ENCODE results near the gene CEL. TPM values are rescaled to one million over a fixed set of nuclear protein-coding genes. Genes with fewer than 3 reads are reported as not detected.
A peak's percentile ranks its signal among the peaks of the same experiment; 100 is the strongest.

Gene CEL
- total RNA-seq, 1 donor from 2014 or later, result 0.75 TPM

DNA sequence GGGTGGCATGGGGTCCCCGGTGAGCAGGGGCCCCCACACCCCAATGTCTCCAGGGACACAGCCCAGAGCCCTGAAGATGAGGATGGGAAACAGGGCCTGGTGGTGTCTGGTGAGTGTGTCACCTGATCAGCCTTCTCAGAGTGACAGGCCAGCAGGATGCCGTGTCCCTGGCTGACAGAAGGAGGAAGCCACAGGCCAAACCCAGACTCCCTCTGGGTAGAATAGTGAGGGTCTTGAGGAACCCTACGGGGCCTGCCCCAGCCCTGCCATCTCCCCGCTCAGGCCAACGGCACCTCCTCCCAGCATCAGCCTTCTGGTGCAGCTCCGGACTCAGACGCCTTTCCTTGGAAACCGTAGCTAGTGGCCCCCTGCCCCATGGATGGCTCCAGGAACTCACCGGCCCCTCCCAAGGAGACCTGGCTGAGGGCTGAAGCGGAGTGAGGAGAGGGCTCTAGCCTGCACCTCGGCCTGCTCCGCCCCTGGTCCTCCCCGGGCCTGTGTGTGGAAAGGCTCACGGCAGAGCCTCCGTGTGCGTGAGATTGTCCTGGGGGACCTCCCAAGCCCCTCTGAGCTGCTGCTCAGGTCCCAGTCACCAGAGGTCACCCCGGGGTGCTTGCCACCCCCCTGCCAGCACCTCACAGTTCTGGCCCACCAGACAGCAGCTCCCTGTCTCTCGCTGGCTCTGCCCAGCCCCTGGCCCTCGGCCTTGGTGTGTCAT lies 53.3 kb downstream of the CEL start:
- ATAC-seq, result peak; percentile 7
- Histone ChIP-seq H3K9me3 (no peaks in the 10 kb centered on the region), H3K4me1 (peaks cover 79% of the 10 kb centered on the region), H3K27me3 (no peaks in the 10 kb centered on the region), H3K36me3 (peaks cover 17% of the 10 kb centered on the region), H3K4me3 (no peak overlapping the region), H3K27ac (peak overlapping the region; percentile 80)
- TF ChIP-seq, protein P1, sequence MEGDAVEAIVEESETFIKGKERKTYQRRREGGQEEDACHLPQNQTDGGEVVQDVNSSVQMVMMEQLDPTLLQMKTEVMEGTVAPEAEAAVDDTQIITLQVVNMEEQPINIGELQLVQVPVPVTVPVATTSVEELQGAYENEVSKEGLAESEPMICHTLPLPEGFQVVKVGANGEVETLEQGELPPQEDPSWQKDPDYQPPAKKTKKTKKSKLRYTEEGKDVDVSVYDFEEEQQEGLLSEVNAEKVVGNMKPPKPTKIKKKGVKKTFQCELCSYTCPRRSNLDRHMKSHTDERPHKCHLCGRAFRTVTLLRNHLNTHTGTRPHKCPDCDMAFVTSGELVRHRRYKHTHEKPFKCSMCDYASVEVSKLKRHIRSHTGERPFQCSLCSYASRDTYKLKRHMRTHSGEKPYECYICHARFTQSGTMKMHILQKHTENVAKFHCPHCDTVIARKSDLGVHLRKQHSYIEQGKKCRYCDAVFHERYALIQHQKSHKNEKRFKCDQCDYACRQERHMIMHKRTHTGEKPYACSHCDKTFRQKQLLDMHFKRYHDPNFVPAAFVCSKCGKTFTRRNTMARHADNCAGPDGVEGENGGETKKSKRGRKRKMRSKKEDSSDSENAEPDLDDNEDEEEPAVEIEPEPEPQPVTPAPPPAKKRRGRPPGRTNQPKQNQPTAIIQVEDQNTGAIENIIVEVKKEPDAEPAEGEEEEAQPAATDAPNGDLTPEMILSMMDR (IDR thresholded peaks at IDR 0.05), result no peak
- intact Hi-C loops (cut with DNase I), result no loop called here
- DNase-seq, result peak; percentile 63

DNA sequence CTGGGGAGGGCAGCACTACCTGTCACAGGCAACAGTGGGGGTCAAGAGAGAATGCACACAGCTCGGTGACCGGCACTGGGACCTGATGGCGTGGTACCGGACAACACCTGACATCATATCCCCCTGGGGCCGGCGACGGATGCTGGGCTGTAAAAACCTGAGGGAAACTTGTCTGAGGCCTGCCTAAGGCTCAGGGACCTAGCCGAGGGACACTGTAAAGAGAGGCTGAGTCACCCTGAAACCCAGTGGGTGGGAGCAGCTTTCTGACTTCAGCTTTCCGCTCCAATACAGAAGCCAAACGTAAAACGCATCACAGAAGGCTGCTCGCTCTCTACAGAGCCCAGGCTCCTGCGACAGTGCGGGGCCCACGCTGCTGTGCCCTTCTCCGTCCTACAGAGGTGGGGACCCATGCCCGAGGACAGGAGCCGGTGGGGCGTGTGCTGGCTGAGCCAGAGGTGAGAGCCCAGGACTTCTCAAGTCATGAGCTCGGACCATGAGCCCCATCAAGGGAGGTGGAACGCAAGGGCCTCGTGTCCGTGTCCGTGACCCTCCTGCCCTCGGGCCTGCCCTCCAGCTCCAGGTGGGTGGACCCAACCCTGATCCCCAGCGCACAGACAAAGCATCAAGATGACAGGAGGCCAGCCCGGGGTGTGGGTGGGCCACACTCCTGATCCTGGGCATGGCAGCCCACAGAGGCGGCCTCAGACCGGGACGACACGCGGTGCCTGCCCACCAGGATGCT lies 54.0 kb downstream of the CEL start:
- Histone ChIP-seq H3K4me1 (peaks cover 80% of the 10 kb centered on the region), H3K9me3 (no peaks in the 10 kb centered on the region), H3K27ac (peak overlapping the region; percentile 80), H3K4me3 (no peak overlapping the region), H3K36me3 (peaks cover 10% of the 10 kb centered on the region), H3K27me3 (no peaks in the 10 kb centered on the region)
- ATAC-seq (peak; percentile 1), DNase-seq (peak; percentile 63)
- TF ChIP-seq, protein P1 (IDR thresholded peaks at IDR 0.05), result no peak
- intact Hi-C loops (cut with DNase I), result no loop called here

DNA sequence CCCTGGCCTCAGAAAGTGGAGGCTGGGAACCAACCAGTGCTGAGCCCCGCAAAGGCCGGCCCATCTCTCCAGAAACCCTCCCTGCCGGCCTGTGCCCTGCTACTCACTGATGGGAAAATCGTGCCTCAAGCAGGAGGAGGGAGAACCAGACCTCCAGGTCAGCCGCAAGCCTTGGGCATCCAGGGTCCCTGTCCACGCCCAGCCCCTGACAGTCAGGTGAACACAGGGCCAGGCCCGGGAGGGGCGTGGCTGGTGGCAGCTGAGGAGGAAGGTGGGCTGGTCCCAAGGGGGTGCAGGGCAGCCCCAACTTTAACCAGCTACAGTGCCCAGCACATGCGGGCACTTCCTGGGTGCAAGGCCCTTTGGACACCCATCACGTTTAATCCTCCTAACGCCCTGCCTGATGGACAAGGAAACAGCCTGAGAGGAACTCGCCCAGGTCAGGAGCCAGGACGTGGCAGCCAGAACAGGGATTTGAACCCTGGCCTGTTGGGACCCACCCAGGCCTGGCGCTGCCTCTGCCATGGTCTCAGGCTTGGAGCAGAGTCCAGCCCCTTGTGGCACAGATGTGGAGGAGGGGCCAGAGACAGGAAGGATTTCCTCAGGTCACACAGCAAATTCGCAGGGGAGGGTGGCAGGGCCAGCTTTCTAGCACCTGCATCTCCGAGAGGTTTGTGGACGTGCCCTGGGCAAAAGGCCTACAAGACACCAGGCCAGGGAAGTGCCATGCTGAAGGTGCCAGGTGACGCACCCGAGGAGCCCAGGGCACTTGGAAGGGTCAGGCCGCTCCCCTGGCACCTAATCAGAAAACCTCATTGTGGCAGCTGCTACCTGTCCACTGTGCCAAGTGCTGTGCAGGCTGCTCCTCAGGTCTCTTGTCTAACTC lies 54.8 kb downstream of the CEL start:
- Histone ChIP-seq H3K4me3 (no peak overlapping the region), H3K27me3 (no peaks in the 10 kb centered on the region), H3K36me3 (peaks cover 1% of the 10 kb centered on the region), H3K27ac (no peak overlapping the region), H3K4me1 (peaks cover 81% of the 10 kb centered on the region), H3K9me3 (no peaks in the 10 kb centered on the region)
- TF ChIP-seq, protein P1 (IDR thresholded peaks at IDR 0.05), result no peak
- intact Hi-C loops (cut with DNase I), result no loop called here
- peak; percentile 64 for DNase-seq
- ATAC-seq, result no peak

DNA sequence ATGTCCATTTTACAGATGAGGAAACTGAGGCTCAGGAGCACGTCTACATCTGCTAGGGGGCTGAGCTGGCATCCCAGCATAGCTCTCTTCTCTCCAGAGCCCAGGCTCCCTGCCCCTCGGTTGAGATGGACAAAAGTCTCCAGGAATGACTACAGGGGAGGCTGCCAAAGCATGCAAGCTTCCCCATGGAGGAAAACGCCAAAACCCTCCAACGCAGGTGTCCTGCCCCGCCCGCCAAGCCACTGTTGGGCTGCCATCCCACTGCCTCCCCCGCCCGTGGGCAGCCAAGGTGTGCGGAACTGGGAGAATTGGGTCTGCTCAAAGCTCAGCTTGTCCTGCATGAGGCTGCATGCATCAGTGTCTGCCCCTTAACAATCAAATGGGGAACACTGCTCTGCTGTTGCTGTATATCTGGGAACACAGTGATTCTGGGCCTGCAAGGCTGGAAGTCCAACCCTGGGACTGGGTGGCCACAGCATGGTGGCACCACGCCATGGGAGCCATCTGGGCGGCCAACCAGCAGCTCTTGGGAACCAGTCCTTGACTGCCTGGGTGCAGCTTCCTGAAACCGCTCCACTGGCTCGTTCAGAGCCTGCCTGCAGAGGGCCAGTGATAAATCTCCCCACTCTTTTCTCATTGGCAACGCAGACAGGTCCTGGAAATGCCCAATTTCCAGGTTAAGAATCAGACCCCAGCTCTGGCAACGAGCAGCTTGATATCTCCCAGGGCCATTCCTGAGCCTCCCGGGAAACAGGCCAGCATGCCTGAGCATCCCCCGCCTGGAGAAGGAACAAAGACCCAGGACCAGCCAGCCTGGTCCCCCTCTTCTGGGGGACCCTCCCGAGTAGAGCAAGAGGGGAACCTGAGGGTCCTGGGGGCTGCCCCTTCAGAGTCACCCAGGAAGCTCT lies 55.7 kb downstream of the CEL start:
- Histone ChIP-seq H3K4me1 (peaks cover 84% of the 10 kb centered on the region), H3K27me3 (no peaks in the 10 kb centered on the region), H3K36me3 (no peaks in the 10 kb centered on the region), H3K4me3 (no peak overlapping the region), H3K9me3 (no peaks in the 10 kb centered on the region), H3K27ac (peak overlapping the region; percentile 8)
- DNase-seq (no peak), ATAC-seq (no peak)
- TF ChIP-seq, protein P1 (IDR thresholded peaks at IDR 0.05), result no peak
- intact Hi-C loops (cut with DNase I), result no loop called here

DNA sequence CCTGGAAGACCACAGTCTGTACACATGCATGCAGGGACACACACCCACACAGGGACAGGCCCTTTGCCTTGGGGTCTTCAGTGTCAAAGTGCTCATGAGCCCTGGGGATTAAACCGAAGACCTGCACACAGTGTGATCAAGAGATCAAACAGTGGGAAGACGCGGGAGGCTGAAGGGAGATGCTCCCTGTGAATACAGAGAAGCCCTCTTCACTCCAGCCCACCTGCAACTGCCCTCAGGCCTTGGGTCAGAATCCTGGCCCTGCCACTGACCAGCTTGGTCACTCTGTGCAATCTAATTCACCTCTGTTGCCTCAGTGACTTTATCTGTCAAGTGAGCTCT lies 56.4 kb downstream of the CEL start:
- Histone ChIP-seq H3K4me1 (peaks cover 83% of the 10 kb centered on the region), H3K4me3 (no peak overlapping the region), H3K27ac (peak overlapping the region; percentile 60), H3K9me3 (no peaks in the 10 kb centered on the region), H3K27me3 (no peaks in the 10 kb centered on the region), H3K36me3 (no peaks in the 10 kb centered on the region)
- ATAC-seq (no peak), DNase-seq (no peak)
- TF ChIP-seq, protein P1 (IDR thresholded peaks at IDR 0.05), result no peak
- intact Hi-C loops (cut with DNase I), result no loop called here

Measured in upper lobe of right lung (tissue), 1 donor.